Measurements from ENCODE around the gene TMEM63A.
"Not testable (repeated sequence)": the region's sequence is repeated elsewhere in the genome, so short reads cannot be mapped to it uniquely, and the experiment has no call there.

The TMEM63A gene

DNA sequence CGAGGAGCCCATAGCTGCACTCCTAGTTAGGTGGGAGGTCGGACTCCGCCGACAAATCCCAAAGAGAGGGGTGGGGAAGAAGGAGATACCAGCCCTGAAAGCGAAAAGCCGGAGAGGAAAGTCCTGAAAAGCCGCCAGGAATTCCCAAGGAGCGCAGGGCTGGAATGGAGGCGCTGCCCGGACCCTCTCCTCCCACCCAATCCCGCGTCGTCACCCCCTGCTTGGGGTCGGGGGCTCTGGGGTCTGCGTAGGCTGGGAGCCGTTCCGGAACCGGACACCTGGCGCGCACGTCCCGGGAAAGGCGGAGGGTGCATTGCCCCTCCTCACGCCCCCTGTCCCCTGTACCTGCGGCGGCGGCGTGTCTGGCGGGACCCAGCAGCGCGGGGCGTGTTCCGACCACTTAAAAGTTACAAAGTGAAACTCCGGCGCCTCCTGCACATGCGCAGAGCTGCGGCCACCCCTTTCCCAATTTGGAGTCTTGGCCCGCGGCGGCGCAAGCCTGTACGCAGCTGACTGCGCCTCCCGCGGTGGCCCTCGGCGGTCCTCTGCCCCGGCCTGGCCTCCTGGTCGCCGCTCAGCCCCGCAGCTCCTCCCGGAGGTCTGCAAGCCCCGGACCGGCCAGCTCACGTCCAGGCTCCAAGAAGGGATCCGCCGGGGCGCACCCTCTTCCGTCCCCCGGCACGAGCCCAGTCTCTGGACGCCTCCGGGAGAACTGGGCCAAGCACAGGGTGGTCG lies at the start of gene TMEM63A:
Gene TMEM63A (minus strand): TSS at position 422 of the 735 bp plus-strand sequence. CDS start 4,800 bp downstream, outside the sequence.
- DNase-seq = peak; percentile 86 to 89

DNA sequence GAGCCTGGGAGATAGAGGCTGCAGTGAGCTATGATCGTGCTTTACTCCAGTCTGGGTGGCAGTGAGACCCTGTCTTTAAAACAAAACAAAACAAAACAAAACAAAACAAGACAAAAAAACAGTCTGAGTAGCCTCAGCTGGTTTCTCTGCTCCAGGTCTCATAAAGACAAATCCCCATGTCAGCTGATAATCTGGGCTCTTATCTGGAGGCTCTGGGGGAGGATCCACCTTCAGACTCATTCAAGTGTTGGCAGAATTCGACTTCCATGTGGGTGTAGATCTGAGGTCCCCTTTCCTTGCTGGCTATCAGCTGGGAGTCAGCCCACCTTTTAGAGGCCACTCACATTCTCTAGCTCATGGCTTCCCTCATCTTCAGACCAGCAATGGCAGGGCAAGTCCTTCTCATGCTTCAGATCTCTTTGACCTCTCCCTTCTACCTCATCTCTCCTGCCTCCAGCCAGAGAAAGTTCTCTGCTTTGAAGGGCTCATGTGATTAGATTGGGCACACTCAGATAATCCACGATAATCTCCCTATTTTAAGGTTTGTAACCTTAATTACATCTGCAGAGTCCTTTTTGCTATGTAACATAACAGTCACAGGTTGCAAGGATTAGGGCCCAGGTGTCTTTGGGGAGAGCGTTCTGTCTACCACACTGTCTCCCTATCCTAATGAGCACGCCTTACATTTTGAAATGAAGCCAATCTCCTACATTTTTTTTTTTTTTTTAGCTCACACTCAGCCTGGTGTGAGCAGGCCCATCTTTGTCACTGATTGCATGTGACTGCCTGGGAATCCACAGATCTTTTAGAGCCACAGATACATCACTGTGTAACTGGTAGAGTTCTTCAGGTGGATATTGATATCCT lies 49.3 kb upstream of the TMEM63A start:
- DNase-seq = no peak

DNA sequence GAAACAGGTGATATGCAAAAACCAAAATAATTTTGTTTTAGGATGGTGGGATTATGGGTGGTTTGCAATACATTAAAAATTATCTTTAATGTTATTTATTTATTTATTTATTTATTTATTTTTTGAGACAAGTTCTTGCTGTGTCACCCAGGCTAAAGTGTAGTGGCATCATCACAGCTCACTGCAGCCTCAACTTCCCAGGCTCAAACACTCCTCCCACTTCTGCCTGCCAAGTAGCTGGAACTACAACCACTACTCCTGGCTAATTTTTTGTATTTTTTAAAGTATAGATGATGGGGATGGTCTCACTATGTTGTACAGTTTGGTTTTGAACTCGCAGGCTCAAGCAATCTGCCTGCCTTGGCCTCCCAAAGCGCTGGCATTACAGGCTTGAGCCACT lies 48.4 kb upstream of the TMEM63A start:
- DNase-seq = no peak

DNA sequence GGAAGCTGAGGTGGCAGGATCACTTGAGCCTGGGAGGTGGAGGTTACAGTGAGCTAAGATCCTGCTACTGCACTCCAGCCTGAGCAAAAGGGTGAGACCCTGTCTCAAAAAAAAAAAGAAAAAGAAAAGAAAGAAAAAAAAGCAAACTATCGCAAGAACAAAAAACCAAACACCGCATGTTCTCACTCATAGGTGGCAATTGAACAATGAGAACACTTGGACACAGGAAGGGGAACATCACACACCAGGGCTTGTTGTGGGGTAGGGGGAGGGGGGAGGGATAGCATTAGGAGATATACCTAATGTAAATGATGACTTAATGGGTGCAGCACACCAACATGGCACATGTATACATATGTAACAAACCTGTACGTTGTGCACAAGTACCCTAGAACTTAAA lies 47.3 kb upstream of the TMEM63A start:
- not testable (repeated sequence) for DNase-seq

DNA sequence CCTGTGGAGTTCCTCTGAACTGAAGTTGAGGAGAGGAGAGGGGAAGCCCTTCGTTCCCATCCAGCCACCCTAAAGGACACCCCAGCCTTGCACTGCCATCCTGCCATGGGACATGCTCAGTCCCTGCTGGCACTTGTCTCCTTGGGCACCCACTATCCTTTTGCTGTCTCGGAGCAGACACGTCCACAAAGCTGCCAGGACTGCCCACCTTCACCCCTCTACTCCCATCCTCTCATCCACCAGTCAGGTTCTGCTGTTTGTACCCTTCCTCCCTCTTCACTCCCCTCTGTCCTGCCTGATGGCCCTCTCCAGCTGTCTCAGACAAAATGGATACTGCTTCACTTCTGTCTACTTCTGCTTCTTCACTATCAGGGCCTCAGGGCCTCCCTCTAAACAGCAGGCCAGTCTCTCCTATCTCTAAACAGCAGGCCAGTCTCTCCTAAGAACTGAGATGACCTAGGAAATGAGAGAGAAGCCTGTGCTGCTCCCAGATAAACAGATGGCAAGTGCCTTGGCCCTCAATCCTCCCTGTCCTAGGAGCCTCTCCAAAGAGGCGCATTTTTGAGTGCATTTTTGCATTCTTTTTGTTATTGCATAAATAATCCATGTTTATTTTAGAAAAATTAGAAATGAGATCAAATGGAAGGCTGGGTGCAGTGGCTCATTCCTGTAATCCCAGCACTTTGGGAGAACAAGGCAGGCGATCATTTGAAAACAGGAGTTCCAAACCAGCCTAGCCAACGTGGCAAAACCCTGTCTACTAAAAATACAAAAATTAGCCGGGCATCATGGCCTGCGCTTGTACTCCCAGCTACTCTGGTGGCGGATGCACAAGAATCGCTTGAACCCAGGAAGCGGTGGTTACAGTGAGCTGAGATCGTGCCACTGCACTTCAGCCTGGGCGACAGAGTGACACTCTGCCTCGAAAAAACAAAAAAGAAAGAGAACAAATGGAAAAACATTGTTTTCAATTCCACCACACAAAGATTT lies 46.3 kb upstream of the TMEM63A start:
- DNase-seq = no peak

DNA sequence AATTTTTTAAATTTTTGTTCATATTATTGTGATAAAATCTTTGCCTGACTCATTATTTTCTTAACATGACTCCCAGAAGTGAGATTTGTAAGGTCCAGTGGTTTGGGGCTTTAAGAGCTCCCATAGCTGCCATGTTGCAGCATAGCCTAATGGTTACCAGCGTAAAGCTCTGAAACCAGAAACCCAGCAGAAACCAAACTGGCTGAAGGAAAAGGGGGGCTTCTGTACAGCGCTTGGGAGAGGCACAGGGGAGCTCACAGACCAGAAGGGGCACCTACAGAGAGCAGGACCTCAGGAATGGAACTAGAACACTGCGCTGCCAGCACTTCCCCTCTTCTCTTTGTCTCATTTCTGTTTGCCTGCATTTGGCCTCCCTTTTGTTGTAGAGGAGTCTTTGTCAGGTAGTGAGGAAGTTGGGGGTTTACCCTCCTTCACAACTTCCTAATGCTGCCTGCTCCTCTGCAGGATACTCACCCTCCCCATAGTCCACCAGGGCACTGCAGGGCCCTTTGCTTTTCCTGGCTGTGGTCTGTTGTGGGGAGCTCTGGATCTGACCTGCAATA lies 44.5 kb upstream of the TMEM63A start:
- DNase-seq = no peak

DNA sequence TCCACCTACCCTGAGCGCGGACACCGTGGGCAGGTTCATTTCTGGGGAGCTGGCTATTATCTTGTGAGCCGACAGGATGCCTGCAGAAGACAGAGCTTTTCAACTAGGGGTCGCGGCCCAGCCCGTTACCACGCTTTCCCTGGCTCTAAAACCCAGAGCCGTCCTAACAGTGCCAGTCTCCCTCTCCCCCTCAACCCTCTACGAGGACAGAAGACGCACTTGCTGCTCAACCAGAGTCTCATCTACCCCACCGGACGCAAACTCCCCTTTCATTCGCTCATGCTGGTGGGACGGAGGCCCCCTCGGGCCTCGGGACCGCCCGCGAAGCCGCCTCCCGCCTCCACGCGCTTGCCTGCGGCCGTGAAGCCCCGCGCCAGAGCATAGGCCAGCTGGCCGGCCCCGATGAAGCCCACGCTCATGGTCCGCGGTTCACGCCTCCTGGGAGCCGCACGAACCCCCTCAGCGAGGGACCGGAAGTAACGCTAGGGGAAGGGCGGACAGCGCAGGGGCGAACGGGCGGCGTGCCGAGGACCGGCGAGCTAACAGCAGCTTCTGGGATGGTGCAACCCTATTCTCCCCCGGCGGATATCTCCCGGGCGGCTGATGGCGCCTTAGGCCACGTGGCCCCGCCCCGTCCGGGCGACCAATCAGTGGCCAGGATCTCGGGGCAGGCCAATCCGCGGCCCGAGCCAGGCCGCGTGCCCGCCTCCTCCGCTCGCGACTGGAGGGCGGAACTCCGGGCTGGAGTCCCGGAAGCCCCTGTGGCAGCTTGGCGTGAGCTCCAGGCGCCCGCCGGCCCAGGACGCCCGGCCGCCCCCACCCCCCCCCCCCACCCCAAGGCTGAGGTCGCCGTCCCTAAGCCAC lies 41.7 kb upstream of the TMEM63A start, which contains the start of gene PYCR2:
Gene PYCR2 (minus strand): TSS at position 559 of the 864 bp plus-strand sequence. CDS start 140 bp downstream, at position 419.
- DNase-seq = peak; percentile 90 to 92

DNA sequence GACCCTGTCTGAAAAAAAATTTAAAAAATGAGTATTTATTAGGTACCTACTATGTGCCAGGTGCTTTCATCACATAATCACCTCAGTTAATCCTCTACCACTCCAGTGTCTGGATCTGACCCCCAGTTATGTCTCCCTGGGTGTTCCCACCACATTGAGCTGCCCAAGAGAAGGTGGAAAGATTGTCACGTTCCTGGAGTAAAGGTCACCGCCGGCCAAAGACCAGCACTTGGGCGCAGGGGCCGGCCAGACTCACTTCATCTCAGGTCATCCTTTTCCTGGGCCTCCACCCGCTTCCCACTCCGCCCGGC lies 41.2 kb upstream of the TMEM63A start:
- DNase-seq = no peak

DNA sequence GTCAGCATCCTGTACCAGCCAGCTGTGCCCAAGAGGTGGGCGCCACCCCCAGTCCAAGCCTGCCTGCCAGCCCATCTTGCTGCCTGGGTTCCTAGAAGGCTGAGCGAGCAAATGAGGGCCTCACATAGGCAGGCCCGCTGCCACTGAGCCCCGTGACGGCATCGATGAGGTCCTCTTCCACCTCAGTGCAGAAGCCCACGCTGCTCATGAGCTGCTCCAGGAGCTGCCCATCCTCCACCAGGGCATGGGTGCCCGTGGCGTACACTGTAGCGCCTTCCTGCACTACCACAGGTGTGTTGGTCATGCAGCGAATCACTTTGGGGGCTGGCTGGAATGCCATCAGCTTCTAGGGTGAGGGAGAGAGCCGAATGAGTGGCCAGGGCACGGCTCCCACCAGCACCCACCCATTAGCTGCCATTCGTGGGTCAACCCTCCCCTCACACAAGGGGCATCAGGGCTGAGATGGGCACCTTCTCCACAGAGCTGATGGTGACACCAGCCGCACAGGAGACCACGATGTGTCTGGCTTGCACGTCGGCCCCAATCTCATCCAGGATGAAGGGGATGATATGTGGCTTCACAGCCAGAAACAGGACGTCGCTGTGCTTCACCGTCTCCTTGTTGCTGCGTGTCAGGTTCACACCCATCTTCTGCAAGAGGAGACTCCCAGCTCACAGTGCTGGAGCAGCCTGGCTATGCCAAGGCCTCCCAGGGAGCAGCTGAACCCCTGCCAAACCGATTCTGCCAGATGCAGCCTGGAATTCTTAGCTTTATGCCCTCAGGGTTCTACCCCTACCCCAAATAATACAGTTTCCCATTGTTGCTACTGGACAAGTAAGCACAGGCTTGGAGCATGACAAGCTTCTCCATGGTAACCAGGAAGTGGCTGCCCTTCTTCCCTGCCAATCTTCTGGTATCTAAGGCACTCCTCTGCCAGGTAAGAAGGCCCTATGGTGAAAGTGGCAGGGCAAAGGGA lies 39.8 kb upstream of the TMEM63A start:
- no peak for DNase-seq

DNA sequence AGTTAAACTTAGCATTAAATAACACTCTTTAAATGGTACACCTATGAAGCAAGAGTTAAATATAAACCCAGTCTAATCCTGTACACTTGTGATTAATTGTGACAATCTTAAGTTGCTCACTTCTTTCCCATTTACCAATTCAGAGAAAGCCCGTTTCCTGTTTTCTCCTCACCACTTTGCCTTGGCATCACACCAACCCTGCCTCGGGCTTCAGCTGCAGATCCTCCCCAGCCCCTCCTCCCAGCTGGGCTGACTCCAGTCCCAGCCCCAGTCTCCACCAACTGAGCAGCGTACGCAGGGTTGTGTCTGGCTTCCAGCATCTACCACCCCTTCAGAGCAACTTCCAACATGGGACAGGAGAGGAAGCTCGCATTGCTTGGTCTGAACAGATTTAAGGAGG lies 37.7 kb upstream of the TMEM63A start:
- DNase-seq = no peak

DNA sequence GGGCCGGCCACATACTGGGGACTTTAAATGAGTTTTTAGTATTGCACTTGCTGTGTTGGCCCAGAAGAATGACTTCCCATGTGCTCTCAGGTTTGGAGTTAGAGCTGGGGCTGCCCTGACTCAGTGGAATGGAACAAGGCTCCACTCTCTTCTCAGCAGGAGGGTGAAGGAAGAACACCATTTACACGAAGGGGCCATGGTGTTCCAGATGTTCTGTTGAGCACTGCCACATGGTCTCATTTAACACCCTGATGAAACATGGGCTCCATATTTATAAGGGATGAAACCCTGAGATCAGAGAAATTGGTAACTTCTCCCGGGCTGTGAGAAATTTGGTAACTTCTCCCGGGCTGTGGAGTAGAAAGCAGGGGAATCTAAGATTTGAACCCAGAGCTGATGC lies 36.1 kb upstream of the TMEM63A start:
- DNase-seq = no peak

DNA sequence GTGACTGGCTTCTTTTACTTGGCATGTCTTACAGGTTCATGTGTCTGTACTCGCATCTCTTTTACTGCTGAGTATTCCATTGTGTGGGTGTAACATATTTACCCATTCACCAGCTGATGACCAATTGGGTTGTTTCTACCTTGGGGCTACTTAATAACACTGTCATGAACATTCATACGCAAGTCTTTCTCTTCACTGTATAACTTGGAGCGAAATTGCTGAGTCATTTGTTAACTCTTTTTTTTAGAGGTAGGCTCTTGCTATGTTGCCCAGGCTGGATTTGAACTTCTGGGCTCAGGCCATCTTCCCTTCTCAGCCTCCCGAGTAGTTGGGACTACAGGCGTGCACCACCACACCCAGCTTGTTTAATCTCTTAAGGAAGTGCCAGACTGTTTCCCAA lies 35.4 kb upstream of the TMEM63A start:
- no peak for DNase-seq

DNA sequence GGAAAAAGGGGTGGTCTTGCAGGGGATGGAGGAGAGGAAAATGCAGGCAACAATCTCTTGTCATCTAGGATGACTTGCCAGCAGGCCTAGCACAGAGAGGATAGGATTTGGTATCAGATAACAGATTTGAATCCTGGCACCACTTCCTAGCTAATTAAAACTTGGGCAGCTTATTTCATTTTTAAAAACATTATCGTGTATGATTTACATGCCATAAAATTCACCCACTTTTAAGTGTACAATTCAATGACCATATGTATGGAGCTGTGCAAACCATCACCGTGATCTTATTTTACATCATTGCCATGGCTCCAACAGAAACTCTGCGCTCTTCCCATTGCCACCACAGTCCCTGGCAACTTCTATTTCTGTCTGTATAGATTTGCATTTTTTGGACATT lies 34.9 kb upstream of the TMEM63A start:
- DNase-seq = no peak

DNA sequence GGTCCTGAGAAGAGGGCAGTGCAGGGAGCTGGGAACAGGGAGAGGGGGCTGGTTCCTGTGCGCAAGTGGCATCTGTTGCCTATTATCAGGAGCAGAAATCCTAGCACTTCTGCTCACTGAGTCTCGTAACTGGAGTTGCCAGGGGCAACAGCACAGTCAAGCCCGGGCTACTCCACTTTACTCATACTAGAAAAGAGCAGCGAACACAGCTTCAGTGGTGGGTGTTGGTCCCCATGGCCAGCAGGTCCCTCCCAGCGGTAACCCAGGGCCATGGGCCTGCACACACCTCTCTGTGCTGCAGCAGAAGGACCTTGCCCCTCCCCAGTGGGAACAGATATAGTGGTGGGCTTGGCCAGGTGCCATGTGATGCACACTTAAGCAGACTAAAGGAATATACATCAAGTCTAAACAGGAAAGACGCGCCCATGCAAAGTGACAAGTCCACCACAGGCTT lies 33.4 kb upstream of the TMEM63A start:
- no peak for DNase-seq

DNA sequence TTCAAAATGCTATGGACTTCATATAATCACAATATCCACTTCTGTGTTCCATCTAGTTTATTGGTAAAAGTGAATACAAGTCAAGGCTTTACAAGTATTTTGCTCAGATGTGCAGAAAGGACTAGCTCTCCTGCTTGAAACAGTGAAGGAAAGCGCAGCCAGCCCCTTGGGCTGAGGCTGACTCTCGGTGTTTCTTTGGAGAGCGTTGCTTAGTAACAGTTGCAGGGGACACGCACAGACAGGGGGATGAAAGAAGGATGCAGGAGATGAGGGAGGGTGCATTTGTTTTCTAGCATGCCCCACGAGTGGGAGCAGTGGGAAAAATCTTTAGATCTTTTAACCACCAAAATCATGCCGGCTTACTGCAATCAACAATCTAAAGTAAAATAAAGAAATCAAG lies 32.8 kb upstream of the TMEM63A start:
- DNase-seq = no peak

DNA sequence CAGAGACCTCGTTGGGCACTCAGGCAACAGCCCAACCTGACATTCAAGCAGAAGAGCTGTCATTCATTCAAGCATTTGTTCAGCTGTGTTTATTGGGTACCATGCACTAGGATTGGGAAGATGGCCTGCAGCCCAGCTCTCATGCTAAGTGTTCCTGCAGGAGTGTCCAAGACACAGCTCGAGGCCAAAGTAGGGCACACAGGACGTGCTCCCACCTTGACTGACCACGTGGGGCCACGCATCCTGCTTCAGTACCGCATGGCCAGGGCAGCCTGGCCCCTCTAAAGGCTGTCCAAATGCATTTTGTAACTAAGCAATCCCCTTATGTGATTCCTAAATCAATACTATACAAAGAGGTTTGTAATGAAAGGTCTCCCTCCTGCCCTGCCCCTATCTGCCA lies 32.2 kb upstream of the TMEM63A start:
- no peak for DNase-seq

DNA sequence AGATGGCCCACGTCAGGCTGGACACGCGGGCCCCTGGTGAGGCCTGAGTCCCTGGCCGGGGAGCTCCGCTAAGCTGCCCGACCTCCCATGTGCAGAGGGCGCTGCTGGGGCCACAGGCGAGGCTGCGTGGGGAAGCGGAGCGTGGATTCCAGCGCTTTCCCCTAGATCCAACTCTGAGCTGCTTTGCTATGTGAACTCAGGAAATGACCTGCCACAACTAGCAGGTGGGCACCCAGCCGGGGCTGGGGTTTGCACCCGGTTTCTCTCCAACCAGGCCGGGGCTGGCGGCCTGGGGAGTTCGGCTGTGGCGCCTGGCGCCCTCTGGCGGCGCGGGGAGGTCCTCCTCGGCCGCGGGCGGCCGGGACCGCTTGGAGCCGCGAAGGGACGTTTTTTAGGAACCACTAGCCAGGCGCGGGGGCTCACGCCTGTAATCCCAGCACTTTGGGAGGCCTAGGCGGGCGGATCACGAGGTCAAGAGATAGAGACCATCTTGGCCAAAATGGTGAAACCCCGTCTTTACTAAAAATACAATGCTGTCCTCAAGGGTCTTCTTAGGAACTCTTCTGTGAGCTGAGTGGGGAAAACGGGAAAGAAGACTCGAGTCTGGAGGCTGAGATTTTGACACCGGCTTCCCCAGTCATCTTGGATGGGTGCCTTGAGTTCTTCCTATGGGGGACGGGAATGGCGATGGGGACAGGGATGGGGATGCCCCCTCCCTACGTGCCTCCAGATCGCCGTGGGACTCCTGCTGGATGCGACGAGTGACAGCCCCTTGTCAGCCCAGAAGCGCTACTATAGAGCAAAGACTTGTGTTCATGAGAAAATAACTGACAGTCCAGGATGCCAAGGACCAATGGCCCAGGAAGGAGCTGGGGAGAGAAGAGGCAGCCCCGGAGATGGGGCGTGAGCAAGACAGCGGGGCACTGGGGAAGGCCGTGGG lies 29.3 kb upstream of the TMEM63A start:
- DNase-seq = peak; percentile 63 to 72

DNA sequence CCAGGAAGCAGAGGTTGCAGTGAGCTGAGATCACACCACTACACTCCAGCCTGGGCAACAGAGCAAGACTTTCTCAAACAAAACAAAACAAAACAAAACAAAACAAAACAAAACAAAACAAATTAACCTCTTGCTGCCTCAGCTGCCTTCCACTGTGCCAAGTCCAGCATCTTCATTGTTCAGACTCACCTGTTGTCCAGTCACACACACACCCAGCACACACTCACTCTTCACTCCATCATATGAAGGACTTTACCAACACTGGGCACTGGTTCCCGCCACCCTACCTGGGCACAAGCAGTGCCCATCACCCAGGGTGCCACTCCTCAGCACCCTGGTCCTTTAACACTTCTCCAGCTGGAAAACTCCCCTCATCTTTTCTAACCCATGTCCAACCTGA lies 27.3 kb upstream of the TMEM63A start:
- no peak for DNase-seq

DNA sequence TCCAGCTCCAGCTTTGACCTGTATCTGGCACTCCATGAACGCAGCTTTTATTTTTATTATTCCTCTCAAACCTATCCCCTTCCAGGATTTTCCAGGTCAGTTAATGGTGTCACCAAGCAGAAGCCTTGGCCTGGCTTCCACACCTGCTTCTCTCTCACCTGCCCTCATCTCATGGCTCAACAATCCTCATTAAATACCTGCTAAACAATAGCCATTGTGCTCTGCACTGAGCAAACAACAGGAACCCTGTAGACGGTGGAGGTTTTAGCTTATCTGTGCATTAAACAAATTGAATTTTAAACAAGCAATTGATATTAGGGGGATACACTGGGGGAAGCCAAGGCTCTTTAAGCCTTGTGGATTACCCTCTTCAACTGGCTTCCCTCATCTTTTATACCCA lies 26.6 kb upstream of the TMEM63A start:
- DNase-seq = no peak

Data from activated CD4-positive, alpha-beta T cell treated with anti-CD3 and anti-CD28 coated beads for 4 hours (primary cell).